PC-9 (cell line): ENCODE measurements around the gene CBX7. TPM values are rescaled to one million over a fixed set of nuclear protein-coding genes. Genes with fewer than 3 reads are reported as not detected.

Source experiments
- BruUV-seq: library from RNA; stranded (reverse); fragments of 400-500 nt; replicated peaks from 2 replicates; lab custom pipeline; 2021; lab: Mats Ljungman, UMichigan
- CTCF ChIA-PET: fragments of 300-600 bp; sonication (Branson Sonifier 250); formaldehyde crosslinking; loops from one replicate; lab custom pipeline; 2022; ENCODE audit warnings: antibody characterized with exemption; lab: Charles Lee
- POLR2A ChIA-PET: fragments of 300-600 bp; sonication (Branson Sonifier 250); formaldehyde crosslinking; loops from one replicate; lab custom pipeline; 2022; ENCODE audit warnings: antibody characterized with exemption; ENCODE audit not compliant: unreplicated experiment; lab: Charles Lee
- DNase-seq, 2 experiments: peaks; one replicate each; pipeline versions ENCODE4 v3.0.0 to v3.0.0-alpha.2; 2015 to 2022; ENCODE audit warnings: mixed read lengths in 1 of 2
- H2AFZ ChIP-seq: fragments of 200-600 bp; sonication (generic); 2 replicates; pipeline ENCODE4 v1.8.1; 2017; ENCODE audit warnings: antibody characterized with exemption
- H3F3A ChIP-seq: fragments of 200-600 bp; sonication (generic); 2 replicates; pipeline ENCODE4 v1.8.1; 2017; ENCODE audit warnings: antibody characterized with exemption, mild to moderate bottlenecking, low read depth; ENCODE audit not compliant: insufficient read depth
- H3K27ac ChIP-seq: fragments of 200-600 bp; sonication (generic); 2 replicates; pipeline ENCODE4 v1.6.1; 2016; ENCODE audit warnings: mixed run types
- H3K27me3 ChIP-seq: fragments of 200-600 bp; sonication (generic); 2 replicates; pipeline ENCODE4 v1.6.1; 2016; ENCODE audit warnings: low read depth, mixed run types; ENCODE audit not compliant: insufficient read depth
- H3K36me3 ChIP-seq: fragments of 200-600 bp; sonication (generic); 2 replicates; pipeline ENCODE4 v1.6.1; 2016; ENCODE audit warnings: low read depth, mixed run types
- H3K4me1 ChIP-seq: fragments of 200-600 bp; sonication (generic); replicated peaks from 2 replicates; pipeline ENCODE4 v1.6.1; 2016; ENCODE audit warnings: mixed run types; ENCODE audit not compliant: insufficient read depth
- H3K4me2 ChIP-seq: fragments of 200-600 bp; sonication (generic); 2 replicates; pipeline ENCODE4 v1.6.1; 2017; ENCODE audit warnings: mixed run types
- H3K4me3 ChIP-seq: fragments of 200-600 bp; sonication (generic); 2 replicates; pipeline ENCODE4 v1.6.1; 2016; ENCODE audit warnings: mixed run types
- H3K79me2 ChIP-seq: fragments of 200-600 bp; sonication (generic); 2 replicates; pipeline ENCODE4 v1.6.1; 2017; ENCODE audit warnings: low read depth, mixed run types
- H3K9me2 ChIP-seq: fragments of 200-600 bp; sonication (generic); 2 replicates; pipeline ENCODE4 v1.8.1; 2017; ENCODE audit warnings: mild to moderate bottlenecking; ENCODE audit not compliant: insufficient read depth
- H3K9me3 ChIP-seq: fragments of 200-600 bp; sonication (generic); 2 replicates; pipeline ENCODE4 v1.8.1; 2016; ENCODE audit warnings: low read depth; ENCODE audit not compliant: insufficient read depth
- H4K20me1 ChIP-seq: fragments of 200-600 bp; sonication (generic); 2 replicates; pipeline ENCODE4 v1.8.1; 2017; ENCODE audit not compliant: insufficient read depth
- CTCF ChIP-seq: fragments of 200-600 bp; sonication (generic); conservative IDR thresholded peaks from 2 replicates; pipeline ENCODE4 v1.6.1; 2017; ENCODE audit warnings: mixed run types, antibody characterized with exemption, mild to moderate bottlenecking, moderate library complexity
- EZH2 ChIP-seq: fragments of 200-600 bp; sonication (generic); IDR thresholded peaks from 2 replicates; pipeline ENCODE4 v1.8.0; 2017; ENCODE audit warnings: antibody characterized with exemption, low read depth
- intact Hi-C: fragments of 100-400 bp; cut with micrococcal nuclease; formaldehyde crosslinking; loops from one replicate; pipeline ENCODE4 v1.10.0; 2022; ENCODE audit not compliant: unreplicated experiment
- total RNA-seq: library from RNA; stranded (reverse); gene quantifications from 2 replicates; pipeline ENCODE4 v1.2.3, GENCODE V29; 2021

CBX7 gene
- total RNA-seq, 1 experiment from 2014 or later: 29.1 TPM

GRCh38 chr22:39155421-39155820, 2.9 kb upstream of the CBX7 start:
- CTCF ChIA-PET: no interaction called here
- POLR2A ChIA-PET: interaction anchor here (0.5 to 0.6 kb wide), 2 partner anchors 364 to 482 kb away, joined by 3 read pairs; no protein-coding TSS in a partner anchor
- no peak overlapping the region for H3K27ac ChIP-seq
- peaks cover 29% of the 10 kb centered on the region for H3F3A ChIP-seq
- no peak overlapping the region for H3K4me3 ChIP-seq
- no peak overlapping the region for H2AFZ ChIP-seq
- no peaks in the 10 kb centered on the region for H3K9me2 ChIP-seq
- no peaks in the 10 kb centered on the region for H3K9me3 ChIP-seq
- DNase-seq: no peak
- H4K20me1 ChIP-seq: no peaks in the 10 kb centered on the region
- H3K4me1 ChIP-seq: peaks cover 16% of the 10 kb centered on the region
- TF ChIP-seq EZH2 (no peak), CTCF (no peak)
- H3K4me2 ChIP-seq: no peak overlapping the region
- 0 out of 2 replicates have a peak, but pooled peaks cover 3% of the 10 kb centered on the region for H3K79me2 ChIP-seq
- no TSS peak for BruUV-seq
- no peaks in the 10 kb centered on the region for H3K27me3 ChIP-seq
- intact Hi-C loops: no loop called here
- no peaks in the 10 kb centered on the region for H3K36me3 ChIP-seq

GRCh38 chr22:39153220-39153717, 789 bp upstream of the CBX7 start:
- peaks cover 16% of the 10 kb centered on the region for H3K4me1 ChIP-seq
- H4K20me1 ChIP-seq: no peaks in the 10 kb centered on the region
- BruUV-seq: TSS peak; percentile 91
- CTCF ChIA-PET: no interaction called here
- no peak for DNase-seq
- H3K4me2 ChIP-seq: peak overlapping the region; percentile 95
- H3K27me3 ChIP-seq: no peaks in the 10 kb centered on the region
- no peaks in the 10 kb centered on the region for H3K9me3 ChIP-seq
- 0 out of 2 replicates have a peak, but pooled peaks cover 3% of the 10 kb centered on the region for H3K79me2 ChIP-seq
- POLR2A ChIA-PET: interaction anchor here (0.8 to 1.0 kb wide), 2 partner anchors 150 to 165 kb away, joined by 5 to 7 read pairs; no protein-coding TSS in a partner anchor
- H3F3A ChIP-seq: peaks cover 37% of the 10 kb centered on the region
- H3K27ac ChIP-seq: no peak overlapping the region
- no peak for TF ChIP-seq EZH2
- no peak for TF ChIP-seq CTCF
- peak overlapping the region; percentile 77 for H3K4me3 ChIP-seq
- intact Hi-C loops: loop anchor here (5.0 kb wide), 2 partner anchors 164 to 369 kb away; partner anchors contain the start of genes ATF4 and RPL3
- peak overlapping the region; percentile 97 for H2AFZ ChIP-seq
- no peaks in the 10 kb centered on the region for H3K9me2 ChIP-seq
- no peaks in the 10 kb centered on the region for H3K36me3 ChIP-seq

- no peaks in the 10 kb centered on the region for H3K27me3 ChIP-seq
- ChIA-PET CTCF (no interaction called here), POLR2A (interaction anchor here (0.5 to 1.0 kb wide), 6 partner anchors 89 to 1313 kb away, joined by 3 to 7 read pairs (median 4); no protein-coding TSS in a partner anchor)
- peaks cover 44% of the 10 kb centered on the region for H3F3A ChIP-seq
- intact Hi-C loops: loop anchor here (5.0 kb wide), 2 partner anchors 165 to 370 kb away; partner anchors contain the start of genes ATF4 and RPL3
- H3K27ac ChIP-seq: no peak overlapping the region
- no peak for TF ChIP-seq CTCF
- no peak for TF ChIP-seq EZH2
- no peaks in the 10 kb centered on the region for H4K20me1 ChIP-seq
- H3K4me2 ChIP-seq: peak overlapping the region; percentile 97
- no TSS peak for BruUV-seq
- no peak for DNase-seq
- peak overlapping the region; percentile 77 for H3K4me3 ChIP-seq
- H3K9me3 ChIP-seq: no peaks in the 10 kb centered on the region
- H3K9me2 ChIP-seq: no peaks in the 10 kb centered on the region
- peak overlapping the region; percentile 71 for H2AFZ ChIP-seq
- peaks cover 16% of the 10 kb centered on the region for H3K4me1 ChIP-seq
- 0 out of 2 replicates have a peak, but pooled peaks cover 3% of the 10 kb centered on the region for H3K79me2 ChIP-seq
- no peaks in the 10 kb centered on the region for H3K36me3 ChIP-seq
Observed at GRCh38 chr22:39152024-39152510, 413 bp downstream of the CBX7 start.
